Gastrocnemius medialis (tissue), 4 donors: Measurements from ENCODE around the gene ABCC3.

ENCODE experiments used
- CTCF ChIP-seq, 5 experiments: fragments of 450-650 bp in 3 of 5; fragments of 200-600 bp in 2 of 5; sonication (generic) in 2 of 5; IDR thresholded peaks in 4 of 5; conservative IDR thresholded peaks in 1 of 5; 1 replicate in 4 of 5; 2 replicates in 1 of 5; pipeline ENCODE4 v1.5.1; 2016 to 2019; ENCODE audit warnings: antibody characterized with exemption in 5 of 5, mild to moderate bottlenecking in 3 of 5, moderate library complexity in 3 of 5
- POLR2A ChIP-seq, 2 donors: fragments of 450-650 bp; IDR thresholded peaks; one replicate each; pipeline ENCODE4 v1.6.1; 2017; ENCODE audit warnings: antibody characterized with exemption in 2 of 2, mild to moderate bottlenecking in 2 of 2, moderate library complexity in 2 of 2

- TF ChIP-seq CTCF (IDR thresholded peaks at IDR 0.05 in 4 of 5, conservative IDR thresholded peaks at IDR 0.05 in 1 of 5), result no peak
- TF ChIP-seq POLR2A (IDR thresholded peaks at IDR 0.05), result peak in 1 of 2 donors; percentile 46
Observed at GRCh38 chr17:50708050-50709000, 73.6 kb downstream of the ABCC3 start.
